Lower lobe of right lung (tissue), 2 donors: ENCODE measurements around the gene SMIM32. TPM values are rescaled to one million over a fixed set of nuclear protein-coding genes. Genes with fewer than 3 reads are reported as not detected.

Source experiments
- ATAC-seq, 2 donors: fragments of 200-7000 bp; cut with Tn5 transposase; one replicate each; pipeline ENCODE4 v1.9.1; 2020 to 2022; ENCODE audit warnings: mild to moderate bottlenecking in 2 of 2, moderate library complexity in 2 of 2
- DNase-seq: peaks from one replicate; pipeline ENCODE4 v3.0.0-alpha.2; 2020
- H3K27ac ChIP-seq: fragments of 200-600 bp; one replicate; pipeline ENCODE4 v1.8.0; 2022
- H3K27me3 ChIP-seq: fragments of 200-600 bp; one replicate; pipeline ENCODE4 v1.8.0; 2022; ENCODE audit warnings: low read depth
- H3K36me3 ChIP-seq: fragments of 200-600 bp; one replicate; pipeline ENCODE4 v1.8.0; 2022; ENCODE audit warnings: mild to moderate bottlenecking
- H3K4me1 ChIP-seq: fragments of 200-600 bp; one replicate; pipeline ENCODE4 v1.8.0; 2022
- H3K4me3 ChIP-seq: fragments of 200-600 bp; one replicate; pipeline ENCODE4 v1.8.0; 2022; ENCODE audit warnings: mild to moderate bottlenecking
- H3K9me3 ChIP-seq: fragments of 200-600 bp; one replicate; pipeline ENCODE4 v1.8.0; 2022
- CTCF ChIP-seq: fragments of 200-600 bp; IDR thresholded peaks from one replicate; pipeline ENCODE4 v1.8.0; 2022; ENCODE audit warnings: antibody characterized with exemption, mild to moderate bottlenecking
- intact Hi-C: fragments of 100-400 bp; cut with DNase I; formaldehyde crosslinking; loops from one replicate; pipeline ENCODE4 v1.11.0; 2022
- total RNA-seq: library from RNA; stranded (reverse); fragmentation: NEBNext Ultra II Directional; extraction: Animal tissue kit (Norgen Biotek cat#: 25700); gene quantifications from one replicate; pipeline ENCODE4 v1.2.1, GENCODE V29; 2021
- donor health status: DM: no; HTN: yes; CAD: no; lungs with severe emphysema.

Gene SMIM32
- total RNA-seq, 1 donor from 2014 or later, result not detected

GRCh38 chr5:136155761-136156160 lies 37.2 kb downstream of the SMIM32 start:
- peaks cover 37% of the 10 kb centered on the region for H3K36me3 ChIP-seq
- no peak for ATAC-seq
- H3K27ac ChIP-seq, result no peak overlapping the region

GRCh38 chr5:136155078-136155477 lies 37.9 kb downstream of the SMIM32 start:
- Histone ChIP-seq H3K36me3 (peaks cover 34% of the 10 kb centered on the region), H3K4me1 (peaks cover 16% of the 10 kb centered on the region), H3K27me3 (no peaks in the 10 kb centered on the region), H3K9me3 (no peaks in the 10 kb centered on the region), H3K4me3 (no peak overlapping the region), H3K27ac (no peak overlapping the region)
- TF ChIP-seq CTCF, result no peak
- intact Hi-C loops, result no loop called here
- DNase-seq (no peak), ATAC-seq (no peak)

More at GRCh38 chr5:136155761-136156160, 37.2 kb downstream of the SMIM32 start:
- no peak for DNase-seq
- Histone ChIP-seq H3K9me3 (no peaks in the 10 kb centered on the region), H3K4me1 (peaks cover 10% of the 10 kb centered on the region), H3K4me3 (no peak overlapping the region), H3K27me3 (no peaks in the 10 kb centered on the region)
- no peak for TF ChIP-seq CTCF
- intact Hi-C loops, result no loop called here

- TF ChIP-seq CTCF, result no peak
- intact Hi-C loops, result no loop called here
These were observed 39.3 kb downstream of the SMIM32 start for GRCh38 chr5:136153581-136154236.

GRCh38 chr5:136149891-136150290 lies 43.1 kb downstream of the SMIM32 start:
- no peak for ATAC-seq
- intact Hi-C loops, result no loop called here
- no peaks in the 10 kb centered on the region for H3K9me3 ChIP-seq

More at GRCh38 chr5:136153581-136154236, 39.3 kb downstream of the SMIM32 start:
- Histone ChIP-seq H3K4me3 (no peak overlapping the region), H3K27ac (no peak overlapping the region), H3K27me3 (no peaks in the 10 kb centered on the region), H3K36me3 (peaks cover 34% of the 10 kb centered on the region), H3K9me3 (no peaks in the 10 kb centered on the region), H3K4me1 (peaks cover 18% of the 10 kb centered on the region)
- ATAC-seq, result no peak
- DNase-seq, result no peak

GRCh38 chr5:136147632-136148031 lies 45.3 kb downstream of the SMIM32 start:
- no peak for ATAC-seq
- DNase-seq, result no peak
- intact Hi-C loops, result no loop called here
- Histone ChIP-seq H3K27me3 (no peaks in the 10 kb centered on the region), H3K36me3 (no peaks in the 10 kb centered on the region), H3K4me1 (peaks cover 27% of the 10 kb centered on the region), H3K27ac (no peak overlapping the region), H3K9me3 (no peaks in the 10 kb centered on the region), H3K4me3 (no peak overlapping the region)
- no peak for TF ChIP-seq CTCF

More at GRCh38 chr5:136149891-136150290, 43.1 kb downstream of the SMIM32 start:
- H3K4me3 ChIP-seq, result no peak overlapping the region
- no peak for DNase-seq
- no peak for TF ChIP-seq CTCF
- peaks cover 16% of the 10 kb centered on the region for H3K36me3 ChIP-seq
- no peaks in the 10 kb centered on the region for H3K27me3 ChIP-seq
- peaks cover 24% of the 10 kb centered on the region for H3K4me1 ChIP-seq
- H3K27ac ChIP-seq, result no peak overlapping the region
